IMR-90 (cell line): ENCODE measurements around the gene SPDYC. TPM values are rescaled to one million over a fixed set of nuclear protein-coding genes. Genes with fewer than 3 reads are reported as not detected.

Source experiments
- ATAC-seq: fragments of 200-7000 bp; cut with Tn5 transposase; 2 replicates; pipeline ENCODE4 v1.9.1; 2020; ENCODE audit warnings: low read depth, mild to moderate bottlenecking, moderate library complexity
- BruUV-seq: library from RNA; stranded (reverse); fragments of 400-500 nt; replicated peaks from 2 replicates; lab custom pipeline; 2021; lab: Mats Ljungman, UMichigan
- CTCF ChIA-PET: fragments of 300-600 bp; formaldehyde crosslinking; extraction: SDS; loops from one replicate; lab custom pipeline; 2021; ENCODE audit warnings: antibody characterized with exemption; lab: Yijun Ruan, JAX
- POLR2A ChIA-PET: fragments of 300-600 bp; sonication (Branson Sonifier 250); formaldehyde crosslinking; loops from one replicate; lab custom pipeline; 2022; ENCODE audit warnings: antibody characterized with exemption; ENCODE audit not compliant: unreplicated experiment; lab: Charles Lee
- DNase-seq: peaks from one replicate; pipeline ENCODE4 v3.0.0; 2013
- H2AFZ ChIP-seq: replicated peaks from 2 replicates; pipeline ENCODE3; 2013; ENCODE audit warnings: low read length, mild to moderate bottlenecking; ENCODE audit not compliant: poor library complexity
- H2AK5ac ChIP-seq: 2 replicates; pipeline ENCODE4 v1.6.1; 2013; ENCODE audit warnings: low read depth, low read length, inconsistent platforms
- H2AK9ac ChIP-seq: replicated peaks from 2 replicates; pipeline ENCODE3; 2013; ENCODE audit warnings: mild to moderate bottlenecking, low read depth, low read length, moderate library complexity; ENCODE audit not compliant: poor library complexity
- H2BK120ac ChIP-seq: 2 replicates; pipeline ENCODE4 v1.6.1; 2013; ENCODE audit warnings: low read depth, low read length, inconsistent platforms
- H2BK15ac ChIP-seq: 3 replicates; pipeline ENCODE4 v1.6.1; 2013; ENCODE audit warnings: low read depth, low read length, inconsistent platforms
- H2BK20ac ChIP-seq: 2 replicates; pipeline ENCODE4 v1.6.1; 2013; ENCODE audit warnings: low read depth, mild to moderate bottlenecking, inconsistent platforms, low read length, moderate library complexity
- H2BK5ac ChIP-seq: 2 replicates; pipeline ENCODE4 v1.6.1; 2013; ENCODE audit warnings: mild to moderate bottlenecking, low read depth, low read length, inconsistent platforms; ENCODE audit not compliant: poor library complexity, severe bottlenecking
- H3K14ac ChIP-seq: replicated peaks from 2 replicates; pipeline ENCODE4 v1.6.1; 2013; ENCODE audit warnings: low read depth, low read length, inconsistent platforms
- H3K18ac ChIP-seq: 2 replicates; pipeline ENCODE4 v1.6.1; 2013; ENCODE audit warnings: low read depth, low read length, control low read depth
- H3K23ac ChIP-seq: 2 replicates; pipeline ENCODE4 v1.6.1; 2013; ENCODE audit warnings: low read depth, low read length, inconsistent platforms
- H3K27ac ChIP-seq: 2 replicates; pipeline ENCODE4 v1.5.1; 2013; ENCODE audit warnings: mild to moderate bottlenecking, control low read depth, low read length; ENCODE audit not compliant: insufficient read depth
- H3K27me3 ChIP-seq: 2 replicates; pipeline ENCODE4 v1.6.1; 2013; ENCODE audit warnings: low read length; ENCODE audit not compliant: control insufficient read depth, insufficient read depth
- H3K36me3 ChIP-seq: 2 replicates; pipeline ENCODE4 v1.6.1; 2013; ENCODE audit warnings: low read length, mixed read lengths; ENCODE audit not compliant: control insufficient read depth, insufficient read depth
- H3K4ac ChIP-seq: 2 replicates; pipeline ENCODE4 v1.6.1; 2013; ENCODE audit warnings: low read depth, low read length, inconsistent platforms
- H3K4me1 ChIP-seq: 2 replicates; pipeline ENCODE4 v1.6.1; 2013; ENCODE audit warnings: low read length, mixed read lengths; ENCODE audit not compliant: control insufficient read depth, insufficient read depth
- H3K4me2 ChIP-seq: 2 replicates; pipeline ENCODE4 v1.6.1; 2013; ENCODE audit warnings: low read depth, mild to moderate bottlenecking, control low read depth, low read length, moderate library complexity
- H3K4me3 ChIP-seq: 2 replicates; pipeline ENCODE4 v1.5.1; 2013; ENCODE audit warnings: low read depth, mild to moderate bottlenecking, control low read depth, low read length, moderate library complexity; ENCODE audit not compliant: insufficient read depth
- H3K56ac ChIP-seq: 2 replicates; pipeline ENCODE4 v1.6.1; 2013; ENCODE audit warnings: low read length, inconsistent platforms; ENCODE audit not compliant: insufficient read depth; ENCODE audit errors: extremely low read depth
- H3K79me1 ChIP-seq, 2 experiments: 2 replicates each; pipeline ENCODE4 v1.6.1; 2013; ENCODE audit warnings: low read length in 2 of 2, inconsistent platforms in 1 of 2, low read depth in 1 of 2
- H3K9ac ChIP-seq: 2 replicates; pipeline ENCODE4 v1.6.1; 2013; ENCODE audit warnings: low read depth, low read length, control low read depth
- H3K9me1 ChIP-seq: 2 replicates; pipeline ENCODE4 v1.6.1; 2013; ENCODE audit warnings: low read length, inconsistent platforms; ENCODE audit not compliant: insufficient read depth
- H3K9me3 ChIP-seq: 2 replicates; pipeline ENCODE4 v1.6.1; 2013; ENCODE audit warnings: low read length; ENCODE audit not compliant: control insufficient read depth, insufficient read depth
- H4K20me1 ChIP-seq: 2 replicates; pipeline ENCODE4 v1.6.1; 2013; ENCODE audit warnings: low read length, inconsistent platforms; ENCODE audit not compliant: insufficient read depth
- H4K5ac ChIP-seq: 2 replicates; pipeline ENCODE4 v1.6.1; 2013; ENCODE audit warnings: mild to moderate bottlenecking, low read depth, low read length, control low read depth
- H4K8ac ChIP-seq, 2 experiments: 2 replicates each; pipeline ENCODE4 v1.6.1; 2013; ENCODE audit warnings: low read depth in 2 of 2, low read length in 2 of 2, control low read depth in 1 of 2, inconsistent platforms in 1 of 2
- H4K91ac ChIP-seq: 2 replicates; pipeline ENCODE4 v1.6.1; 2013; ENCODE audit warnings: low read depth, low read length, inconsistent platforms; ENCODE audit not compliant: insufficient read depth
- MXI1 ChIP-seq: IDR thresholded peaks from 2 replicates; pipeline ENCODE4 v1.6.1; 2012; ENCODE audit warnings: low read depth, mild to moderate bottlenecking, low read length, moderate library complexity, borderline replicate concordance
- WGBS, 2 experiments: methylation state at CpG; one replicate each; pipeline versions ENCODE4 v1.1.5 to v1.1.7; 2013; ENCODE audit warnings: missing lambda C conversion rate in 2 of 2; ENCODE audit not compliant: insufficient read length in 1 of 2; ENCODE audit errors: extremely low coverage in 2 of 2; 5-methylcytosine and 5-hydroxymethylcytosine counted together
- dilution Hi-C: fragments of 300-500 bp; cut with HindIII; formaldehyde crosslinking; loops from one replicate; pipeline ENCODE4 v1.14.3; 2018; ENCODE audit warnings: low sequenced_read_pairs; ENCODE audit not compliant: unreplicated experiment
- in situ Hi-C: fragments of 300-500 bp; cut with MboI; formaldehyde crosslinking; loops from 3 replicates; pipeline ENCODE4 v1.14.3; 2019; ENCODE audit warnings: low sequenced_read_pairs, inconsistent platforms, mixed read lengths
- intact Hi-C: fragments of 100-400 bp; cut with micrococcal nuclease; formaldehyde crosslinking; loops from 2 replicates; pipeline ENCODE4 v1.10.0; 2022
- polyA plus RNA-seq, 3 experiments: library from polyadenylated mRNA; depleted of rRNA; stranded (reverse); fragments of >200 nt; gene quantifications; 2 replicates each; pipeline ENCODE4 v1.2.3, GENCODE V29; 2012; ENCODE audit warnings: low replicate concordance in 1 of 3
- total RNA-seq: library from RNA; depleted of rRNA; stranded (reverse); fragments of >200 nt; gene quantifications from 2 replicates; pipeline ENCODE4 v1.2.3, GENCODE V29; 2012
- TF ChIP-seq, protein P1 (sequence below): fragments of 150-350 bp; IDR thresholded peaks from 2 replicates; pipeline ENCODE4 v1.6.1; 2017; ENCODE audit warnings: mild to moderate bottlenecking, antibody characterized with exemption, low read length, low read depth

The SPDYC gene
- total and polyA plus RNA-seq, 2 of the 4 experiments (the other 2 are of a cell fraction): not detected

DNA sequence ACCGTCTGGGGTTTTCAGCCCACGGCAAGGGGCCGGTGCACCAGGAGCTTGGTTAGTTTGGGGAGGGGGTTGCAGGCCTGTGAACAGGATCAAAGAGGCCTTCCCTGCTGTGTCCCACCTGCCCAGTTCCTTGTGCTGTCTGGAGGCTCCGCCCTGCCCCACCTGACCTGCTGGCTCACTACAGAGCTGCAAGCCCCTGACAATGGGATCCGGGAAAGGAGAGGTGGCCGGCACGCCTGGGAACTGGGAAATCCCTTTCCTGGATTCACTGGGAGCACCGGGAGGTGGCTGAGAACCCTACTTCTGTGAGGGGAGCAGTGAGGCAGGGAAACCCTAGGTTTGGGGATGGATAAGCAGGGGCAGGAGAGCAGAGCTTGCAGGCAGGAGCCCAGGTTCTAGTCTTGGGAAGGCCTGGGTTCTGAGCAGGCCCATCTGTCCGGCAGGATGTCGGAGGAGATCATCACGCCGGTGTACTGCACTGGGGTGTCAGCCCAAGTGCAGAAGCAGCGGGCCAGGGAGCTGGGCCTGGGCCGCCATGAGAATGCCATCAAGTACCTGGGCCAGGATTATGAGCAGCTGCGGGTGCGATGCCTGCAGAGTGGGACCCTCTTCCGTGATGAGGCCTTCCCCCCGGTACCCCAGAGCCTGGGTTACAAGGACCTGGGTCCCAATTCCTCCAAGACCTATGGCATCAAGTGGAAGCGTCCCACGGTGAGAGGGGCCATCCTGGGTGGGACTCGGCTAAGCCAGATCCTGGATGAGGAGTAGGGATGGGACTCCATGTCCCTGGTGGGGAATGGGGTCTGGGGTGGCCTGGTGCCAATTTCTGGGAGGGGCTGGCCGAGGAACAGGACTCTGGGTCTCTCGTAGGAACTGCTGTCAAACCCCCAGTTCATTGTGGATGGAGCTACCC is 12.5 kb downstream of the SPDYC start:
- in situ Hi-C loops: no loop called here
- Histone ChIP-seq H3K4ac (peak overlapping the region; percentile 90), H2AK9ac (peak overlapping the region; percentile 100), H4K8ac (peak overlapping the region; percentile 43 to 89; a peak in 3 of 4 replicates), H2AK5ac (peak overlapping the region; percentile 63), H3K4me2 (peak overlapping the region; percentile 84), H3K9ac (peak overlapping the region; percentile 94), H3K4me3 (peak overlapping the region; percentile 94), H3K14ac (peak overlapping the region; percentile 89), H2BK20ac (no peak overlapping the region), H3K9me1 (peaks cover 4% of the 10 kb centered on the region; the same call in 1 of the 2 replicates), H3K4me1 (peaks cover 11% of the 10 kb centered on the region), H3K79me1 (peaks cover 45 to 70% of the 10 kb centered on the region in 2 experiments), H4K91ac (peak overlapping the region; percentile 84), H4K20me1 (peaks cover 9% of the 10 kb centered on the region), H3K27ac (peak overlapping the region; percentile 93), H3K56ac (peak overlapping the region; percentile 84), H2AFZ (peak overlapping the region; percentile 96), H2BK15ac (no peak overlapping the region), H3K36me3 (peaks cover 28% of the 10 kb centered on the region), H4K5ac (peak overlapping the region; percentile 68), H3K18ac (no peak overlapping the region; the same call in 1 of the 2 replicates), H3K9me3 (no peaks in the 10 kb centered on the region), H3K23ac (peak overlapping the region; percentile 82), H2BK5ac (peak overlapping the region; percentile 77), H2BK120ac (peak overlapping the region; percentile 55; the same call in 1 of the 2 replicates), H3K27me3 (no peaks in the 10 kb centered on the region)
- dilution Hi-C loops: no loop called here
- ATAC-seq (peak; percentile 2; the same call in 1 of the 2 replicates), DNase-seq (no peak)
- intact Hi-C loops: loop anchor here (5.0 kb wide), 1 partner anchor 60 kb away; the partner anchor contains the start of genes FAU and MRPL49
- CTCF ChIA-PET: interaction anchor here (0.6 kb wide), 1 partner anchor 42 kb away, joined by 3 read pairs; no protein-coding TSS in a partner anchor
- BruUV-seq: TSS peak; percentile 80
- POLR2A ChIA-PET: interaction anchor here (1.4 kb wide), 1 partner anchor 65 kb away, joined by 5 read pairs; the partner anchor contains the start of gene ZNHIT2
- TF ChIP-seq, protein P1, sequence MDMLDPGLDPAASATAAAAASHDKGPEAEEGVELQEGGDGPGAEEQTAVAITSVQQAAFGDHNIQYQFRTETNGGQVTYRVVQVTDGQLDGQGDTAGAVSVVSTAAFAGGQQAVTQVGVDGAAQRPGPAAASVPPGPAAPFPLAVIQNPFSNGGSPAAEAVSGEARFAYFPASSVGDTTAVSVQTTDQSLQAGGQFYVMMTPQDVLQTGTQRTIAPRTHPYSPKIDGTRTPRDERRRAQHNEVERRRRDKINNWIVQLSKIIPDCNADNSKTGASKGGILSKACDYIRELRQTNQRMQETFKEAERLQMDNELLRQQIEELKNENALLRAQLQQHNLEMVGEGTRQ: 0 out of 2 replicates have a peak, but pooled peaks have one; percentile 12
- TF ChIP-seq MXI1: no peak
- 41% methylated on average over 9 of the region's 23 CpGs; no CpG with 5 or more reads in 1 of the 2 experiments for WGBS, 2 experiments
